CD8-positive, alpha-beta memory T cell (primary cell): ENCODE data around the gene KCNMA1. TPM values are rescaled to one million over a fixed set of nuclear protein-coding genes. Genes with fewer than 3 reads are reported as not detected.

Experiments
- CTCF ChIA-PET: fragments of 350-600 bp; sonication (Branson Sonifier 250); formaldehyde crosslinking; loops from one replicate; lab custom pipeline; 2021; ENCODE audit warnings: antibody characterized with exemption; lab: Charles Lee
- POLR2A ChIA-PET: fragments of 350-600 bp; sonication (Branson Sonifier 250); formaldehyde crosslinking; loops from one replicate; lab custom pipeline; 2021; ENCODE audit warnings: antibody characterized with exemption; lab: Charles Lee
- DNase-seq, 5 donors: peaks; one replicate each; pipeline versions ENCODE4 v3.0.0 to v3.0.0-alpha.2; 2020 to 2022; ENCODE audit warnings: mixed read lengths in 1 of 5
- H3K27ac ChIP-seq: one replicate; pipeline ENCODE4 v1.7.0; 2013; ENCODE audit warnings: low read depth, mild to moderate bottlenecking, low read length, moderate library complexity
- H3K27me3 ChIP-seq: 2 replicates; pipeline ENCODE4 v1.7.0; 2013; ENCODE audit warnings: low read length, mild to moderate bottlenecking; ENCODE audit not compliant: insufficient read depth, poor library complexity, severe bottlenecking
- H3K36me3 ChIP-seq: 2 replicates; pipeline ENCODE4 v1.7.0; 2013; ENCODE audit warnings: mild to moderate bottlenecking, low read length, moderate library complexity; ENCODE audit not compliant: insufficient read depth
- H3K4me1 ChIP-seq: 2 replicates; pipeline ENCODE4 v1.7.0; 2013; ENCODE audit warnings: mild to moderate bottlenecking, low read length, moderate library complexity; ENCODE audit not compliant: insufficient read depth
- H3K4me3 ChIP-seq: 2 replicates; pipeline ENCODE4 v1.7.0; 2013; ENCODE audit warnings: mild to moderate bottlenecking, low read length
- H3K9me3 ChIP-seq: 2 replicates; pipeline ENCODE4 v1.7.0; 2013; ENCODE audit warnings: mild to moderate bottlenecking, low read length
- H3K27ac Mint-ChIP-seq, 8 donors: one replicate each; pipeline ENCODE4 v1.8.0; 2020 to 2021; ENCODE audit warnings: mixed read lengths in 8 of 8, mild to moderate bottlenecking in 6 of 8, inconsistent platforms in 3 of 8, moderate library complexity in 3 of 8
- H3K27me3 Mint-ChIP-seq, 2 donors: one replicate each; pipeline ENCODE4 v1.8.0; 2020 to 2021; ENCODE audit warnings: mixed read lengths in 2 of 2, mild to moderate bottlenecking in 1 of 2, moderate library complexity in 1 of 2
- H3K36me3 Mint-ChIP-seq, 3 donors: one replicate each; pipeline ENCODE4 v1.8.0; 2020 to 2021; ENCODE audit warnings: mixed read lengths in 3 of 3, inconsistent platforms in 1 of 3, mild to moderate bottlenecking in 1 of 3
- H3K4me1 Mint-ChIP-seq, 3 donors: one replicate each; pipeline ENCODE4 v1.8.0; 2020 to 2021; ENCODE audit warnings: mixed read lengths in 3 of 3, inconsistent platforms in 1 of 3, mild to moderate bottlenecking in 1 of 3
- H3K4me3 Mint-ChIP-seq, 7 donors: one replicate each; pipeline ENCODE4 v1.8.0; 2020 to 2021; ENCODE audit warnings: mixed read lengths in 7 of 7, mild to moderate bottlenecking in 6 of 7, moderate library complexity in 4 of 7, inconsistent platforms in 2 of 7
- H3K9me3 Mint-ChIP-seq, 5 donors: one replicate each; pipeline ENCODE4 v1.8.0; 2020 to 2022; ENCODE audit warnings: mixed read lengths in 5 of 5, mild to moderate bottlenecking in 3 of 5, moderate library complexity in 2 of 5, inconsistent platforms in 1 of 5
- polyA plus RNA-seq: library from polyadenylated mRNA; unstranded; fragments of 300-500 nt; fragmentation: Illumina TruSeq; gene quantifications from one replicate; pipeline ENCODE4 v1.2.3, GENCODE V29; 2021
- total RNA-seq, 2 experiments: library from RNA; stranded (reverse); gene quantifications; one replicate each; pipeline ENCODE4 v1.2.3, GENCODE V29; 2021

The KCNMA1 gene
- total and polyA plus RNA-seq, 3 experiments from 2014 or later, result 0.20 to 0.31 TPM; not detected in 1

- Mint-ChIP-seq H3K4me1 (no peaks in the 10 kb centered on the region), H3K4me3 (no peak overlapping the region), H3K27me3 (peaks cover 2 to 7% of the 10 kb centered on the region in 2 donors), H3K36me3 (no peaks in the 10 kb centered on the region), H3K9me3 (no peaks in the 10 kb centered on the region), H3K27ac (no peak overlapping the region)
- H3K27me3 ChIP-seq, result no peaks in the 10 kb centered on the region
- POLR2A ChIA-PET, result no interaction called here
- no peak overlapping the region for H3K27ac ChIP-seq
- no peaks in the 10 kb centered on the region for H3K4me1 ChIP-seq
- H3K9me3 ChIP-seq, result no peaks in the 10 kb centered on the region
- no peak for DNase-seq
- no peaks in the 10 kb centered on the region for H3K36me3 ChIP-seq
- H3K4me3 ChIP-seq, result no peak overlapping the region
- CTCF ChIA-PET, result no interaction called here
These were observed 107.6 kb downstream of the KCNMA1 start for GRCh38 chr10:77530011-77530410.

- no peak for DNase-seq
- Mint-ChIP-seq H3K4me3 (no peak overlapping the region), H3K9me3 (no peaks in the 10 kb centered on the region), H3K36me3 (no peaks in the 10 kb centered on the region), H3K27me3 (peaks cover 2 to 6% of the 10 kb centered on the region in 2 donors), H3K27ac (no peak overlapping the region), H3K4me1 (no peaks in the 10 kb centered on the region)
- Histone ChIP-seq H3K27me3 (no peaks in the 10 kb centered on the region), H3K4me3 (no peak overlapping the region), H3K9me3 (no peaks in the 10 kb centered on the region), H3K4me1 (no peaks in the 10 kb centered on the region), H3K36me3 (no peaks in the 10 kb centered on the region), H3K27ac (no peak overlapping the region)
- POLR2A ChIA-PET, result no interaction called here
- CTCF ChIA-PET, result no interaction called here
These were observed 108.5 kb downstream of the KCNMA1 start for GRCh38 chr10:77529050-77529576.

- H3K27ac Mint-ChIP-seq, result no peak overlapping the region
- no peak for DNase-seq
These were observed 109.8 kb downstream of the KCNMA1 start for GRCh38 chr10:77527839-77528238.

GRCh38 chr10:77526868-77527617 is 110.6 kb downstream of the KCNMA1 start:
- Histone ChIP-seq H3K27ac (no peak overlapping the region), H3K27me3 (no peaks in the 10 kb centered on the region), H3K36me3 (no peaks in the 10 kb centered on the region), H3K4me3 (no peak overlapping the region), H3K9me3 (no peaks in the 10 kb centered on the region), H3K4me1 (no peaks in the 10 kb centered on the region)
- no peak overlapping the region for H3K27ac Mint-ChIP-seq
- ChIA-PET CTCF (no interaction called here), POLR2A (no interaction called here)
- H3K27me3 Mint-ChIP-seq, result peaks cover 4 to 5% of the 10 kb centered on the region in 2 donors
- no peak for DNase-seq
- H3K9me3 Mint-ChIP-seq, result no peaks in the 10 kb centered on the region
- no peaks in the 10 kb centered on the region for H3K36me3 Mint-ChIP-seq
- H3K4me1 Mint-ChIP-seq, result no peaks in the 10 kb centered on the region
- no peak overlapping the region for H3K4me3 Mint-ChIP-seq

More at GRCh38 chr10:77527839-77528238, 109.8 kb downstream of the KCNMA1 start:
- Histone ChIP-seq H3K27me3 (no peaks in the 10 kb centered on the region), H3K4me3 (no peak overlapping the region), H3K9me3 (no peaks in the 10 kb centered on the region), H3K36me3 (no peaks in the 10 kb centered on the region), H3K4me1 (no peaks in the 10 kb centered on the region), H3K27ac (no peak overlapping the region)
- CTCF ChIA-PET, result no interaction called here
- no peaks in the 10 kb centered on the region for H3K4me1 Mint-ChIP-seq
- no peaks in the 10 kb centered on the region for H3K36me3 Mint-ChIP-seq
- H3K9me3 Mint-ChIP-seq, result no peaks in the 10 kb centered on the region
- POLR2A ChIA-PET, result no interaction called here
- no peak overlapping the region for H3K4me3 Mint-ChIP-seq
- H3K27me3 Mint-ChIP-seq, result peaks cover 2 to 4% of the 10 kb centered on the region in 2 donors

- H3K4me3 Mint-ChIP-seq, result no peak overlapping the region
- Histone ChIP-seq H3K36me3 (no peaks in the 10 kb centered on the region), H3K4me3 (no peak overlapping the region), H3K4me1 (no peaks in the 10 kb centered on the region), H3K27ac (no peak overlapping the region), H3K9me3 (no peaks in the 10 kb centered on the region), H3K27me3 (no peaks in the 10 kb centered on the region)
- POLR2A ChIA-PET, result no interaction called here
- no peaks in the 10 kb centered on the region for H3K36me3 Mint-ChIP-seq
- H3K27ac Mint-ChIP-seq, result no peak overlapping the region
- peaks cover 0 to 2% (median 0%) of the 10 kb centered on the region in 5 donors for H3K9me3 Mint-ChIP-seq
- H3K27me3 Mint-ChIP-seq, result peaks cover 6 to 9% of the 10 kb centered on the region in 2 donors
- DNase-seq, result no peak
- no peaks in the 10 kb centered on the region for H3K4me1 Mint-ChIP-seq
- CTCF ChIA-PET, result no interaction called here
These were observed 113.3 kb downstream of the KCNMA1 start for GRCh38 chr10:77524281-77524711.

- H3K4me1 ChIP-seq, result no peaks in the 10 kb centered on the region
- ChIA-PET CTCF (no interaction called here), POLR2A (no interaction called here)
- H3K4me3 Mint-ChIP-seq, result no peak overlapping the region
- no peak for DNase-seq
- H3K9me3 ChIP-seq, result no peaks in the 10 kb centered on the region
- no peaks in the 10 kb centered on the region for H3K4me1 Mint-ChIP-seq
- H3K27ac Mint-ChIP-seq, result no peak overlapping the region
- peaks cover 0 to 2% (median 0%) of the 10 kb centered on the region in 5 donors for H3K9me3 Mint-ChIP-seq
- no peaks in the 10 kb centered on the region for H3K36me3 Mint-ChIP-seq
- no peak overlapping the region for H3K27ac ChIP-seq
- no peaks in the 10 kb centered on the region for H3K36me3 ChIP-seq
- no peak overlapping the region for H3K4me3 ChIP-seq
- peaks cover 6 to 9% of the 10 kb centered on the region in 2 donors for H3K27me3 Mint-ChIP-seq
- no peaks in the 10 kb centered on the region for H3K27me3 ChIP-seq
These were observed 115.3 kb downstream of the KCNMA1 start for GRCh38 chr10:77522268-77522809.

- Mint-ChIP-seq H3K4me3 (no peak overlapping the region), H3K27ac (no peak overlapping the region), H3K9me3 (peaks cover 0 to 2% (median 0%) of the 10 kb centered on the region in 5 donors), H3K4me1 (no peaks in the 10 kb centered on the region), H3K27me3 (peaks cover 9% of the 10 kb centered on the region in 2 donors), H3K36me3 (no peaks in the 10 kb centered on the region)
- Histone ChIP-seq H3K27me3 (no peaks in the 10 kb centered on the region), H3K4me1 (no peaks in the 10 kb centered on the region), H3K36me3 (no peaks in the 10 kb centered on the region), H3K9me3 (no peaks in the 10 kb centered on the region), H3K4me3 (no peak overlapping the region), H3K27ac (no peak overlapping the region)
- ChIA-PET CTCF (no interaction called here), POLR2A (no interaction called here)
- DNase-seq, result no peak
These were observed 116.6 kb downstream of the KCNMA1 start for GRCh38 chr10:77520995-77521394.

GRCh38 chr10:77520290-77520689 is 117.3 kb downstream of the KCNMA1 start:
- no peaks in the 10 kb centered on the region for H3K36me3 ChIP-seq
- no peak overlapping the region for H3K27ac ChIP-seq
- ChIA-PET POLR2A (no interaction called here), CTCF (no interaction called here)
- H3K27ac Mint-ChIP-seq, result no peak overlapping the region
- H3K4me3 ChIP-seq, result no peak overlapping the region
- H3K27me3 Mint-ChIP-seq, result peaks cover 9 to 14% of the 10 kb centered on the region in 2 donors
- H3K4me1 Mint-ChIP-seq, result no peaks in the 10 kb centered on the region
- H3K4me1 ChIP-seq, result no peaks in the 10 kb centered on the region
- H3K9me3 ChIP-seq, result no peaks in the 10 kb centered on the region
- no peak for DNase-seq
- peaks cover 0 to 2% (median 0%) of the 10 kb centered on the region in 5 donors for H3K9me3 Mint-ChIP-seq
- H3K27me3 ChIP-seq, result no peaks in the 10 kb centered on the region
- no peak overlapping the region for H3K4me3 Mint-ChIP-seq
- H3K36me3 Mint-ChIP-seq, result no peaks in the 10 kb centered on the region
